ENCODE measurements around the gene GNAS-AS1.

GRCh38 chr20:58875111-58875510 lies 24.4 kb upstream of the GNAS-AS1 start:
- TF ChIP-seq CTCF (IDR thresholded peaks at IDR 0.05): no peak
- TF ChIP-seq POLR2A (IDR thresholded peaks at IDR 0.05): no peak
- TF ChIP-seq POLR2AphosphoS5 (IDR thresholded peaks at IDR 0.05): no peak
